K562 (cell line): ENCODE data around the gene SLC24A2. TPM values are rescaled to one million over a fixed set of nuclear protein-coding genes. Genes with fewer than 3 reads are reported as not detected.

Experiments
- ATAC-seq: fragments of 200-7000 bp; cut with Tn5 transposase; 3 replicates; pipeline ENCODE4 v1.9.1; 2020; ENCODE audit warnings: moderate library complexity
- BruUV-seq: library from RNA; stranded (reverse); fragments of 400-500 nt; replicated peaks from 2 replicates; lab custom pipeline; 2021; lab: Mats Ljungman, UMichigan
- CTCF ChIA-PET: fragments of 300-600 bp; formaldehyde crosslinking; extraction: SDS; loops from one replicate; lab custom pipeline; 2021; ENCODE audit warnings: low intra/inter-chr PET ratio; lab: Yijun Ruan, JAX
- POLR2A ChIA-PET: fragments of 300-600, 350-650 bp; sonication (Branson Sonifier 250); formaldehyde crosslinking; extraction: SDS; loops from one replicate; lab custom pipeline; 2021; ENCODE audit warnings: antibody characterized with exemption, inconsistent platforms; lab: Yijun Ruan, JAX
- DNase-seq, 4 experiments: peaks; one replicate each; pipeline versions ENCODE4 v3.0.0 to v3.0.0-alpha.2; 2011 to 2018; ENCODE audit warnings: low spot score in 3 of 4, mixed read lengths in 3 of 4; ENCODE audit errors: extremely low read depth in 1 of 4
- FAIRE-seq: peaks from 2 replicates; lab custom pipeline; 2011; peaks lifted over from hg19 to GRCh38; lab: Jason Lieb, UNC
- H2AFZ ChIP-seq: 2 replicates; pipeline ENCODE4 v1.6.0; 2011; ENCODE audit warnings: low read depth, low read length, control low read depth, inconsistent platforms
- H3K27ac ChIP-seq: fragments of 200-600 bp; 3 replicates; pipeline ENCODE4 v1.8.0; 2011; ENCODE audit warnings: low read depth, mild to moderate bottlenecking, control low read depth, inconsistent platforms, low read length, moderate library complexity, mixed read lengths; ENCODE audit errors: extremely low read depth
- H3K27me3 ChIP-seq, 2 experiments: fragments of 300-600 bp in 1 of 2; 2 replicates in 1 of 2; 3 replicates in 1 of 2; pipeline versions ENCODE4 v1.6.0 to v1.8.0; 2011; ENCODE audit warnings: inconsistent platforms in 2 of 2, low read length in 2 of 2, mild to moderate bottlenecking in 1 of 2, mixed read lengths in 1 of 2, moderate library complexity in 1 of 2; ENCODE audit not compliant: control insufficient read depth in 2 of 2, insufficient read depth in 2 of 2
- H3K36me3 ChIP-seq: fragments of 300-600 bp; 3 replicates; pipeline ENCODE4 v1.8.0; 2011; ENCODE audit warnings: mild to moderate bottlenecking, low read length, inconsistent platforms; ENCODE audit not compliant: control insufficient read depth, insufficient read depth
- H3K4me1 ChIP-seq, 2 experiments: fragments of 200-600 bp in 1 of 2; replicated peaks in 1 of 2; 2 replicates in 1 of 2; 3 replicates in 1 of 2; pipeline versions ENCODE4 v1.5.1 to v1.8.0; 2011; ENCODE audit warnings: inconsistent platforms in 2 of 2, low read length in 2 of 2, mild to moderate bottlenecking in 1 of 2, mixed read lengths in 1 of 2, moderate library complexity in 1 of 2; ENCODE audit not compliant: control insufficient read depth in 2 of 2, insufficient read depth in 2 of 2
- H3K4me2 ChIP-seq: 2 replicates; pipeline ENCODE4 v1.6.1; 2011; ENCODE audit warnings: low read length, control low read depth, inconsistent platforms, mixed read lengths; ENCODE audit not compliant: insufficient read depth
- H3K4me3 ChIP-seq: fragments of 200-600 bp; sonication (generic), shearing (Covaris generic); 2 replicates; pipeline ENCODE4 v1.5.1; 2016; ENCODE audit warnings: control low read depth, inconsistent platforms
- H3K79me2 ChIP-seq: fragments of 200-600 bp; 3 replicates; pipeline ENCODE4 v1.8.0; 2011; ENCODE audit warnings: low read length, inconsistent platforms; ENCODE audit not compliant: control insufficient read depth, insufficient read depth
- H3K9ac ChIP-seq, 2 experiments: 2 replicates each; pipeline versions ENCODE4 v1.6.0 to v1.6.1; 2011; ENCODE audit warnings: low read depth in 2 of 2, low read length in 2 of 2, control low read depth in 1 of 2, inconsistent platforms in 1 of 2, mild to moderate bottlenecking in 1 of 2, mixed read lengths in 1 of 2; ENCODE audit not compliant: insufficient read depth in 1 of 2
- H3K9me1 ChIP-seq: one replicate; pipeline ENCODE4 v1.6.0; 2011; ENCODE audit warnings: inconsistent platforms, mild to moderate bottlenecking, low read length, moderate library complexity; ENCODE audit not compliant: control insufficient read depth, insufficient read depth
- H3K9me3 ChIP-seq: replicated peaks from 2 replicates; pipeline ENCODE4 v1.5.1; 2011; ENCODE audit warnings: low read depth, low read length, inconsistent platforms; ENCODE audit not compliant: control insufficient read depth, insufficient read depth
- H4K20me1 ChIP-seq: replicated peaks from 2 replicates; pipeline ENCODE4 v1.6.1; 2011; ENCODE audit warnings: low read length, inconsistent platforms, mixed read lengths; ENCODE audit not compliant: control insufficient read depth, insufficient read depth
- BRD4 ChIP-seq: fragments of 200-600 bp; sonication (generic); IDR thresholded peaks from 2 replicates; pipeline ENCODE4 v1.6.1; 2017; ENCODE audit warnings: inconsistent platforms
- CREB3 ChIP-seq: fragments of 450-650 bp; conservative IDR thresholded peaks from 2 replicates; pipeline ENCODE4 v1.6.1; 2016; ENCODE audit warnings: missing genetic modification characterization, low read depth, mild to moderate bottlenecking, missing compliant biosample characterization, moderate library complexity
- E2F6 ChIP-seq, 2 experiments: IDR thresholded peaks; 2 replicates each; pipeline ENCODE4 v1.6.1; 2011; ENCODE audit warnings: borderline replicate concordance in 1 of 2, control low read depth in 1 of 2, low read depth in 1 of 2, low read length in 1 of 2, mild to moderate bottlenecking in 1 of 2, mixed read lengths in 1 of 2, moderate library complexity in 1 of 2; ENCODE audit not compliant: insufficient read depth in 1 of 2, insufficient read length in 1 of 2, poor library complexity in 1 of 2, severe bottlenecking in 1 of 2; ENCODE audit errors: extremely low read depth in 1 of 2
- GTF2E2 ChIP-seq: fragments of 200-800 bp; sonication (Bioruptor generic); IDR thresholded peaks from 2 replicates; pipeline ENCODE4 v1.6.1; 2016; ENCODE audit warnings: missing genetic modification characterization, missing compliant biosample characterization
- HOXB6 ChIP-seq: fragments of 250-450 bp; sonication (Bioruptor Pico); IDR thresholded peaks from 2 replicates; pipeline ENCODE4 v1.5.1; 2022; ENCODE audit warnings: mild to moderate bottlenecking, borderline replicate concordance
- ILK ChIP-seq: fragments of 450-650 bp; IDR thresholded peaks from 2 replicates; pipeline ENCODE4 v1.6.1; 2016; ENCODE audit warnings: missing genetic modification characterization, low read depth, mild to moderate bottlenecking, missing compliant biosample characterization, moderate library complexity, borderline replicate concordance
- KDM2B ChIP-seq: fragments of 250-450 bp; sonication (Bioruptor Pico); IDR thresholded peaks from 2 replicates; pipeline ENCODE4 v1.8.0; 2021; ENCODE audit warnings: mild to moderate bottlenecking, moderate library complexity
- MXD1 ChIP-seq: fragments of 250-450 bp; sonication (Bioruptor Pico); IDR thresholded peaks from 2 replicates; pipeline ENCODE4 v1.8.0; 2021; ENCODE audit warnings: borderline replicate concordance, mild to moderate bottlenecking, moderate library complexity; ENCODE audit not compliant: poor library complexity, severe bottlenecking
- NR1H2 ChIP-seq: sonication (generic); formaldehyde crosslinking; IDR thresholded peaks from 2 replicates; pipeline ENCODE4 v1.4.0; 2020; ENCODE audit warnings: mild to moderate bottlenecking, missing genetic modification reagents
- ZFPM2 ChIP-seq: fragments of 250-450 bp; sonication (Bioruptor Pico); IDR thresholded peaks from 2 replicates; pipeline ENCODE4 v1.5.1; 2022; ENCODE audit warnings: mild to moderate bottlenecking
- ZNF224 ChIP-seq: sonication (generic); formaldehyde crosslinking; IDR thresholded peaks from 2 replicates; pipeline ENCODE4 v1.8.0; 2022; ENCODE audit warnings: mild to moderate bottlenecking, missing genetic modification reagents
- ZNF280A ChIP-seq: fragments of 450-650 bp; IDR thresholded peaks from 2 replicates; pipeline ENCODE4 v1.6.1; 2018; ENCODE audit warnings: mild to moderate bottlenecking, low read depth; ENCODE audit not compliant: partially characterized antibody
- ZNF41 ChIP-seq: fragments of 250-450 bp; sonication (Bioruptor Pico); conservative IDR thresholded peaks from 2 replicates; pipeline ENCODE4 v1.4.0; 2020; ENCODE audit warnings: mild to moderate bottlenecking
- WGBS: fragments of 100-300 bp; shearing (Covaris generic); methylation state at CpG from one replicate; pipeline ENCODE4 v1.1.6; 2016; ENCODE audit warnings: low coverage, mixed read lengths; ENCODE audit not compliant: insufficient coverage; ENCODE audit errors: missing lambda C conversion rate; 5-methylcytosine and 5-hydroxymethylcytosine counted together
- in situ Hi-C: fragments of 300-500 bp; cut with MboI; formaldehyde crosslinking; loops from 4 replicates; pipeline ENCODE4 v1.15.0; 2018; ENCODE audit warnings: inconsistent platforms, mixed read lengths
- intact Hi-C: fragments of 100-400 bp; cut with micrococcal nuclease; formaldehyde crosslinking; loops from 2 replicates; pipeline ENCODE4 v1.14.2; 2022
- polyA plus RNA-seq, 8 experiments: library from polyadenylated mRNA; depleted of rRNA in 4 of 8; stranded (reverse) in 5 of 8; unstranded in 3 of 8; fragments of >200 nt; fragmentation: Nextera tagmentation in 2 of 8; fragmentation: Illumina TruSeq in 1 of 8; extraction: Ambion mirVana in 2 of 8; extraction: Trizol in 1 of 8; gene quantifications; 2 replicates each; pipeline versions ENCODE4 v1.2.1 to v1.2.3, GENCODE V29; 2011 to 2014; ENCODE audit warnings: inconsistent platforms in 1 of 8, missing spikeins in 1 of 8
- total RNA-seq, 7 experiments: library from RNA; depleted of rRNA in 6 of 7; stranded (reverse); fragments of >200 nt in 6 of 7; fragmentation: Illumina TruSeq in 2 of 7; extraction: Trizol in 2 of 7; gene quantifications; 2 replicates each; pipeline versions ENCODE4 v1.2.1 to v1.2.3, GENCODE V29; 2011 to 2021; ENCODE audit warnings: low replicate concordance in 1 of 7
- TF ChIP-seq, protein P1 (sequence below), 3 experiments: fragments of 200-800 bp in 1 of 3; fragments of 250-450 bp in 1 of 3; fragments of 450-650 bp in 1 of 3; sonication (Bioruptor Pico) in 1 of 3; sonication (Bioruptor generic) in 1 of 3; formaldehyde crosslinking in 1 of 3; IDR thresholded peaks; 2 replicates each; pipeline versions ENCODE4 v1.6.1 to v1.8.0; 2016 to 2022; ENCODE audit warnings: mild to moderate bottlenecking in 2 of 3, missing genetic modification characterization in 2 of 3, missing compliant biosample characterization in 1 of 3, moderate library complexity in 1 of 3

The SLC24A2 gene
- total and polyA plus RNA-seq, 9 of the 15 experiments (the other 6 are each of a cell fraction or from before 2014, with no cell fraction given), result 0.04 to 0.40 (median 0.09) TPM

DNA sequence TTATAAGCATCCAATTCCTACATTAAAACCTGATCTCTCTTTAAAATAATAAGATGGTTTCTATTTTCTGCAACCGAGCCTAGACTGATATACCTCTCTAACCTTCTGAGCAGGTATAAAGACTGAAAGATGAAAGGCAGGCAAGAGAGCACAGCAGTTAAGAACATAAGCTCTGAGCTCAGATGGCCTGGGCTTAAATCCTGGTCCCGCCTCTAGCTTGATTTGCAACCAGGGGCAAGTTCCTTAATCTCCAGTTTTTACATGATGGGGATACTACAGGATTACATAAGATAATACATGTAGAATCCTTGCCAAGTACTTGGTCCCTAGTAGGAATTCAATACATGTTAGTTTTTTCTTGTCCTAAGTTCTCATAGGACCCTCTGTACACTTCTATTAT, 33.9 kb downstream of the SLC24A2 start:
- FAIRE-seq (no peak), ATAC-seq (no peak), DNase-seq (no peak)
- ChIA-PET POLR2A (no interaction called here), CTCF (no interaction called here)
- Histone ChIP-seq H3K9me3 (no peaks in the 10 kb centered on the region), H3K79me2 (no peaks in the 10 kb centered on the region), H3K4me3 (no peak overlapping the region), H3K9me1 (no peaks in the 10 kb centered on the region), H3K36me3 (no peaks in the 10 kb centered on the region; the same call in 2 of the 3 replicates), H3K27ac (no peak overlapping the region), H3K4me2 (no peak overlapping the region), H4K20me1 (no peaks in the 10 kb centered on the region), H3K27me3 (no peaks in the 10 kb centered on the region), H3K9ac (no peak overlapping the region), H2AFZ (no peak overlapping the region), H3K4me1 (peaks cover 0 to 4% of the 10 kb centered on the region in 2 experiments; a peak in 3 of 5 replicates)
- intact Hi-C loops, result no loop called here
- in situ Hi-C loops, result no loop called here
- 38% methylated on average over 2 of the region's 2 CpGs for WGBS
- no TSS peak for BruUV-seq
- TF ChIP-seq ZNF224 (no peak), ZNF280A (no peak), BRD4 (no peak), GTF2E2 (tag) (no peak), ZNF41 (CRISPR knock-in tag) (no peak), E2F6 (IDR thresholded peaks at IDR 0.05; ENCODE audit: borderline replicate concordance in 1 of 2, extremely low read depth in 1 of 2, insufficient read depth in 1 of 2, insufficient read length in 1 of 2, low read depth in 1 of 2, low read length in 1 of 2, poor library complexity in 1 of 2, severe bottlenecking in 1 of 2) (no peak), ILK (no peak), NR1H2 (no peak), KDM2B (CRISPR knock-in tag) (no peak), CREB3 (tag) (no peak), MXD1 (CRISPR knock-in tag) (no peak), HOXB6 (CRISPR knock-in tag) (no peak), ZFPM2 (CRISPR knock-in tag) (no peak)
- TF ChIP-seq, protein P1, sequence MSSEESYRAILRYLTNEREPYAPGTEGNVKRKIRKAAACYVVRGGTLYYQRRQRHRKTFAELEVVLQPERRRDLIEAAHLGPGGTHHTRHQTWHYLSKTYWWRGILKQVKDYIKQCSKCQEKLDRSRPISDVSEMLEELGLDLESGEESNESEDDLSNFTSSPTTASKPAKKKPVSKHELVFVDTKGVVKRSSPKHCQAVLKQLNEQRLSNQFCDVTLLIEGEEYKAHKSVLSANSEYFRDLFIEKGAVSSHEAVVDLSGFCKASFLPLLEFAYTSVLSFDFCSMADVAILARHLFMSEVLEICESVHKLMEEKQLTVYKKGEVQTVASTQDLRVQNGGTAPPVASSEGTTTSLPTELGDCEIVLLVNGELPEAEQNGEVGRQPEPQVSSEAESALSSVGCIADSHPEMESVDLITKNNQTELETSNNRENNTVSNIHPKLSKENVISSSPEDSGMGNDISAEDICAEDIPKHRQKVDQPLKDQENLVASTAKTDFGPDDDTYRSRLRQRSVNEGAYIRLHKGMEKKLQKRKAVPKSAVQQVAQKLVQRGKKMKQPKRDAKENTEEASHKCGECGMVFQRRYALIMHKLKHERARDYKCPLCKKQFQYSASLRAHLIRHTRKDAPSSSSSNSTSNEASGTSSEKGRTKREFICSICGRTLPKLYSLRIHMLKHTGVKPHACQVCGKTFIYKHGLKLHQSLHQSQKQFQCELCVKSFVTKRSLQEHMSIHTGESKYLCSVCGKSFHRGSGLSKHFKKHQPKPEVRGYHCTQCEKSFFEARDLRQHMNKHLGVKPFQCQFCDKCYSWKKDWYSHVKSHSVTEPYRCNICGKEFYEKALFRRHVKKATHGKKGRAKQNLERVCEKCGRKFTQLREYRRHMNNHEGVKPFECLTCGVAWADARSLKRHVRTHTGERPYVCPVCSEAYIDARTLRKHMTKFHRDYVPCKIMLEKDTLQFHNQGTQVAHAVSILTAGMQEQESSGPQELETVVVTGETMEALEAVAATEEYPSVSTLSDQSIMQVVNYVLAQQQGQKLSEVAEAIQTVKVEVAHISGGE (CRISPR knock-in tag; IDR thresholded peaks at IDR 0.05), result no peak
